B cell (primary cell): Measurements from ENCODE around the gene ZNF516.

Experiments used
- EZH2 ChIP-seq: IDR thresholded peaks from 2 replicates; pipeline ENCODE4 v1.6.1; 2012; ENCODE audit warnings: borderline replicate concordance, low read depth, mild to moderate bottlenecking, moderate library complexity, low read length; ENCODE audit not compliant: insufficient read depth, poor library complexity, severe bottlenecking
- TF ChIP-seq, protein P1 (sequence below): fragments of 200-600 bp; IDR thresholded peaks from one replicate; pipeline ENCODE4 v1.8.0; 2022; ENCODE audit warnings: antibody characterized with exemption, mild to moderate bottlenecking

DNA sequence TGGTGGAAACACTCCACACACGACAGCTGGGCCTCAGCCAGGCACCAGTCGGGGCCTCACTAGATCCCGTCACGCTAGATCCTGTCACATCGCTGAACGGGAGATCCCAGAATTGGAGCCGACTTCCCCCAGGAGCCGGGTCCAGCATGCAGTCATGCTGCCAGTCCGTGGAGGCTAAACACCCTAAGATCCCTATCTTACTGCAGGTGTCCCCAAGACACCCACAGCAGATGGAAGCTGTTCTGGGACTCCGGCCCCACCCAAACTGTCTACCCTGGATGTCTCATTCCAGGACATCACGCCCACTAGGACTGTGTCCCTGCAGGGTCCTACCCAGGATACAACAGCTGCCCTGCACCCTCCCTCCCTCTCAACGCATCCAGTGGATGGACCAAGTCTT is 23.4 kb downstream of the ZNF516 start:
- TF ChIP-seq, protein P1, sequence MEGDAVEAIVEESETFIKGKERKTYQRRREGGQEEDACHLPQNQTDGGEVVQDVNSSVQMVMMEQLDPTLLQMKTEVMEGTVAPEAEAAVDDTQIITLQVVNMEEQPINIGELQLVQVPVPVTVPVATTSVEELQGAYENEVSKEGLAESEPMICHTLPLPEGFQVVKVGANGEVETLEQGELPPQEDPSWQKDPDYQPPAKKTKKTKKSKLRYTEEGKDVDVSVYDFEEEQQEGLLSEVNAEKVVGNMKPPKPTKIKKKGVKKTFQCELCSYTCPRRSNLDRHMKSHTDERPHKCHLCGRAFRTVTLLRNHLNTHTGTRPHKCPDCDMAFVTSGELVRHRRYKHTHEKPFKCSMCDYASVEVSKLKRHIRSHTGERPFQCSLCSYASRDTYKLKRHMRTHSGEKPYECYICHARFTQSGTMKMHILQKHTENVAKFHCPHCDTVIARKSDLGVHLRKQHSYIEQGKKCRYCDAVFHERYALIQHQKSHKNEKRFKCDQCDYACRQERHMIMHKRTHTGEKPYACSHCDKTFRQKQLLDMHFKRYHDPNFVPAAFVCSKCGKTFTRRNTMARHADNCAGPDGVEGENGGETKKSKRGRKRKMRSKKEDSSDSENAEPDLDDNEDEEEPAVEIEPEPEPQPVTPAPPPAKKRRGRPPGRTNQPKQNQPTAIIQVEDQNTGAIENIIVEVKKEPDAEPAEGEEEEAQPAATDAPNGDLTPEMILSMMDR: no peak
- TF ChIP-seq EZH2: no peak
